HG03045 (cell line): ENCODE data around the gene RNLS.

Experiments
- ATAC-seq: cut with Tn5 transposase; IDR thresholded peaks from one replicate; pipeline ENCODE4 v1.9.1; 2021; ENCODE audit warnings: mild to moderate bottlenecking, moderate library complexity; ENCODE audit not compliant: unreplicated experiment

The RNLS gene

GRCh38 chr10:88482220-88482619, 100.9 kb downstream of the RNLS start:
- no peak for ATAC-seq

- no peak for ATAC-seq
These were observed 104.9 kb downstream of the RNLS start for GRCh38 chr10:88478256-88478655.

- no peak for ATAC-seq
These were observed 105.6 kb downstream of the RNLS start for GRCh38 chr10:88477343-88478085.

- ATAC-seq = no peak
These were observed 108.0 kb downstream of the RNLS start for GRCh38 chr10:88474884-88475844.

GRCh38 chr10:88473989-88474883, 108.9 kb downstream of the RNLS start:
- ATAC-seq = no peak

- no peak for ATAC-seq
These were observed 110.6 kb downstream of the RNLS start for GRCh38 chr10:88472540-88472939.

- no peak for ATAC-seq
These were observed 111.2 kb downstream of the RNLS start for GRCh38 chr10:88471899-88472298.

- no peak for ATAC-seq
These were observed 115.2 kb downstream of the RNLS start for GRCh38 chr10:88467835-88468485.

GRCh38 chr10:88466786-88467185, 116.3 kb downstream of the RNLS start:
- no peak for ATAC-seq

- ATAC-seq = no peak
These were observed 117.4 kb downstream of the RNLS start for GRCh38 chr10:88465765-88466164.

- no peak for ATAC-seq
These were observed 119.3 kb downstream of the RNLS start for GRCh38 chr10:88463811-88464210.

- ATAC-seq = no peak
These were observed 121.7 kb downstream of the RNLS start for GRCh38 chr10:88461426-88461825.

- ATAC-seq = no peak
These were observed 123.6 kb downstream of the RNLS start for GRCh38 chr10:88459530-88459929.

- ATAC-seq = no peak
These were observed 124.9 kb downstream of the RNLS start for GRCh38 chr10:88458209-88458608.

GRCh38 chr10:88457660-88458059, 125.5 kb downstream of the RNLS start:
- ATAC-seq = no peak

GRCh38 chr10:88456730-88457129, 126.4 kb downstream of the RNLS start:
- no peak for ATAC-seq

GRCh38 chr10:88455831-88456230, 127.3 kb downstream of the RNLS start:
- no peak for ATAC-seq

- no peak for ATAC-seq
These were observed 132.9 kb downstream of the RNLS start for GRCh38 chr10:88450201-88450600.

- ATAC-seq = no peak
These were observed 140.4 kb downstream of the RNLS start for GRCh38 chr10:88442716-88443115.

GRCh38 chr10:88440541-88440940, 142.6 kb downstream of the RNLS start:
- no peak for ATAC-seq
